HG03139 (cell line): ENCODE results near the gene ZWILCH.

Source experiments
- ATAC-seq: cut with Tn5 transposase; IDR thresholded peaks from one replicate; pipeline ENCODE4 v1.9.1; 2021; ENCODE audit not compliant: unreplicated experiment

ZWILCH gene

DNA sequence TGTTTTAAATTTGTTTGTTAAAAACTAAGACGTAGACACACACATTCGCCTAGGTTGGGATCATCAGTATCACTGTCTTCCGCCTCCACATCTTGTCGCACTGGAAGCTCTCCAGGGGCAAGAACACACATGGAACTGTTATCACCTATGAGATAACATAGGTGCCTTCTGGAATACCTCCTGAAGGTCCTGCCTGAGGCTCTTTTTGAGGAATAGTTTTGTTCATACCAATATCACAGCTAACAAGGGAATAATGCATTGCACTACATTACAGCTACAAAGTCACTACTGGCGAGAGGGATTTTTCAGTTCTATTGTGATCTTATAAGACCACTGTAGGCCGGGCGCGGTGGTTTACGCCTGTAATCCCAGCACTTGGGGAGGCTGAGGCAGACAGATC is 29.9 kb downstream of the ZWILCH start:
- ATAC-seq: no peak

DNA sequence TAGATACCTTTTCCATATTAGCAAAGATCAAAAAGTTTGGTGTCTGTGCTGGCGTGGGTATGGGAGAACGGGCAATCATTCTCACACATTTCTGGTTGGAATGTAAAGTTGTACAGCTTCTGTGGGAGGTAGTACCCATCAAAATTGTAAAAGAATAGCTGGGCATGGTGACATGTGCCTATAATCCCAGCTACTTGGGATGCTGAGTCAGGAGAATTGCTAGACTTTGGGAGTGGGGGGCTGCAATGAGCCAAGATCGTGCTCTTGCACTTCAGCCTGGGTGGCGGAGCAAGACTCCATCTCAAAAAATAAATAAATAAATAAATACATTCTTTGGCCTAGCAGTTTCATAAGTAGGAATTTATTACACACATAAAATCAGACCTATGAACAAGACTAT is 37.8 kb downstream of the ZWILCH start:
- ATAC-seq: no peak

DNA sequence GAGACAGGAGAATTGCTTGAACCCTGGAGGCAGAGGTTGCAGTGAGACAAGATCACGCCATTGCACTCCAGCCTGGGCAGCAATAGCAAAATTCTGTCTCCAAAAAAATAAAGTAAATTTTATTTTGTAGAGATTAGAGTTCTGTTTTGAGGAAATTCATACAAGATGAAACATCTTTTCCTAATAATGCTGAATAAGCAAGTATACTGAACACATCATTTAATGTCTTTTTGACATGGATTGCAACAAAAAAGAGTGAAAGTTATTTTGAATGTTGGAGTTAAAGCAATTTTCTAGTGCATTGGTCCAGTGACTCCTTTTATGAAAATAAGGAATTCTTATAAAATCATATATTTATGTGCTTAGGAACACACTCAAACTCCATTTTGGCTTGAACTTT is 40.1 kb downstream of the ZWILCH start:
- no peak for ATAC-seq

DNA sequence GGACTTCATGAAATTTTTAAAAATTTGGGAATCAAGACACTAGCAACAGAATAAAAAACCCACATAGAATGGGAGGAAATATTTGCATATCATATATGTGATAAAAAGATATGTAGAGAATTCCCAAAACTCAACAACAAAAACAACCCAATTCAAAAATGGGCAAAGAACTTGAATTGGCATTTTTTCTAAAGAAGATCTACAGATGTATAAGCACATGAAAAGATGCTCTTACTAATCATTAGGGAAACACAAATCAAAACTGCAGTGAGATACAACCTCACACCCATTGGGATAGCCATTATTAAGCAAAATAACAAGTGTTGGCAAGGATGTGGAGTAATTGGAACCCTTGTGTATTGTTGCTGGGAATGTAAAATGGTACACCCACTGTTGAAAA is 50.6 kb downstream of the ZWILCH start:
- no peak for ATAC-seq

DNA sequence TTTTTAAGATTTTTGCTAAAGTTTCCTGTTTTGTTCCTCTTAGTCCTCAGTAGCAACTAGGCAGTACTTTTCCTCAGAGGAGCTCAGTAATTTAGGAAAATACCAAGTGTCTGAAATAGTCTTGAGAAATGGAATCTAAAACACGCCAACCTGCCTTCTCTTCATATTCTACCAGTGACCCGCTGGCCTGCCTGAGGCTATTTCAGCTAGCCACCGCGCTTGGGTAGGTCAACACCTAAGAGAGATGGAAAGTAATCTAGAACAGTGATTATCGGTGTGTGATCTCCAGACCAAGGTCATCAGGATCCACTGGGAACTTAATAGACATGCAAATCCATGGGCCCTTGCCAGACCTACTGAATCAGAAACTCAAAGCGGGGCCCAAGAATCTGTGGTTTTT is 53.1 kb downstream of the ZWILCH start:
- no peak for ATAC-seq

DNA sequence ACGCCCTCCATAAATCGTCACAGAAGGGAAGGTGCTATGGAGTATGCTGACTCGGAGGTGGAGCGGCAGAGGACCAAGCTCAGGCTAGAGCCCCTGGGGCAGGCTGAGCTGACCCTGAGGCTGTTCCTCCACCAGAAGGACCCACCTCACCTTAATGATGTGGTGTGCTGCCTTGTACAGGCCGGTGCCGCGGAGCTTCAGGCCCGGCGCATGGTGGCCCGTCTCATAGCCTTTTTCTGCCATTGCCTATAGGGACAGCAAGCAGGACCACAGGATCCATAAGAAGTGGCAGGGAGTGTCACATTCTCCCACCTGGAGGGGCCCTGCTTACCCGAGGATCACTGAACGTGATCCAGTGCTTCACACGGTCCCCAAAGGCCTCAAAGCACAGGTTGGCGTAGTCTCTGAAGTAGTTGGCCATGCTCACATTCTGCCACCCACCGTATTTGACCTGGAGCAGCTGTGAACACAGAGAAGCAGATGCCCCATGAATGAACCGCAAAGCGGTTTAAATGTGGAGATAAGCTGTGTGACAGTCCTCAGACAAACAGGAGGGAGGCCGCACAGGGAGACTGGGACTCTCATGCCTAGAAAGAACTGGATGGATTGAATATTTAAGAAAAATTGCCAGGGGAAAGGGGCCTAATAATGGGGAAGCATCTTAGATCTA is 55.9 kb downstream of the ZWILCH start:
- ATAC-seq: no peak

DNA sequence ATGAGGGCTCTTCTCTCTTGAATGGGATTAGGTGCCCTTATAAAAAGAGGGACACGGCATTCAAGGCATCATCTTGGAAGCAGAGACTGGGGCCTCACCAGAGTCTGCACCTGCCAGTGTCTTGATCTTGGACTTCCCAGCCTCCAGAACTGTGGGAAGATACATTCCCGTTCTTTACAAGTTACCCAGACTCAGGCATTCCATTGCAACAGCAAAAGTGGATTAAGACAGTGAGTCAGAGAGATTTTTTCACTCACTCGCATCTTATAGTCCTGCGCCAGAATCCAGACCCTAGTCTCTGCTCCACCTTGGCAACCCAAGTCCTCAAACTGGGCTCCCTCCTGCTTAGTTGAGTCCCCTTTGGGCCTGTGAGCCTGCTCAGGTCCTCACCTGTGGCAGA is 58.0 kb downstream of the ZWILCH start:
- ATAC-seq: no peak

DNA sequence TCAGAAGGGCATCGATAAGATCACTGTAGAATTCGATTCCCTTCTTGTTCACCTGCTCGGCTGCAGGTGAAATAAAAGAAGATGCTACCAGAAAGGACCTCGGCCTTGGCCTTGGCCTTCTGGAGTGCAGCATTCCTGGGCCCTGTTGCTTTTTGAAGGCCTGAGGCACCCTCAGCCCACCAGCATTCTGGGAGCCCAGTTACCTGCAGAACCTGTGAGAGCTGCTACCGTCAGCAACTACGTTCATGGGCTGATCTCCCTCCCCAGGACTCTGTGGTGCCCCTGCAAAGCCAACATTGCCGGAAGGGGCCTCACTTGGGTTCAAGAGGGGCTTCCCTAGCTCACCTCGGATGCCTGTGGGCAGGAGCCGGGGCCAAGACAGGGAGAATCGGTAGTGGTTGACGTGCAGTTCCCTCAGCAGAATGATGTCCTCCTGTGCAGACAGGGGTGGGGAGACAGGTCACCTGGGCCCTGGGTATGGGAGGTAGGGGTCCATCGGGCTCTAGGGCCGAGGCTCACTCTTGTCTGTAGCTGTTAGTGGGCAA is 58.5 kb downstream of the ZWILCH start:
- no peak for ATAC-seq

DNA sequence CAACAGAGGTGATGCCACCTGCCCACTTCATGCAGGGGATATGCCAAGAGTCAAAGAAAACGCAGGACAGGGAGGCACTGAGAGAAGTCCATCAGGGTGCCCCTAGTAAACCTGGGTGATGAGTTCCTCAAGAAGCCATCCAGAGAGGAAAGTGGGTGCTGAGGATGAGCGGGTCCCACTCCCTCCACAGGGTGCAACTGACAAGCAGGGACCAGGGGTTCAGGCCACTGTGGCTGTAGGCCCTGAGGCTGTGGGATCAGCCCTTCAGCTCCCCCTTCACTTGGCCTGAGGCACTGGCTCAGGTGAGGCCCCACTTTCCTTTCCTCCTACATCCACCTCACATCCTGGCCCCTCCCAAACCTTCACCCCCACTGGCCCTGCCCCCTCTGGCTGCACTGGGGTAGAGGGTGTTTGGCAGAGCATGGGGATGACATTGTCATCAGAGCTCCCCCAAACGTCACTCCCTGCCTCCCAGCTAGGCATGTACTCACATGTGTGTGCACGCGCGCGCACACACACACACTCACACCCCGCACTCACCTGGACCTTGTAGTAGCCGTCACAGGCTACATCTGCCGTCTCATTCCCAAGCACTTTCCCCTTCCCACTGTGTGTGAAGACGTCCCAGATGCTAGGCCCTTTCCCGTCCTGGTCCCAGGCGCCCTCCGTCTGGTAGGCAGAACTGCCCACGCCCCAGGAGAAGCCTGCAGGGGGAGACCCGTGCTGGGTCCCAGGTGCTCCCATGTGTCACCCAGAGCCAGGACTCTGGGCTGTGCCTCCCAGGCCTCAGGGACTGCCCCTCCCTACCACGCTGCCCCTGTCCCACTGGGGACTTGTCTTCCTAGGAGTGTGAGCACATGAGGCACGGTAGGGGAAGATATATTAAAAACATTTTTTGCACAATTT is 59.3 kb downstream of the ZWILCH start:
- no peak for ATAC-seq

DNA sequence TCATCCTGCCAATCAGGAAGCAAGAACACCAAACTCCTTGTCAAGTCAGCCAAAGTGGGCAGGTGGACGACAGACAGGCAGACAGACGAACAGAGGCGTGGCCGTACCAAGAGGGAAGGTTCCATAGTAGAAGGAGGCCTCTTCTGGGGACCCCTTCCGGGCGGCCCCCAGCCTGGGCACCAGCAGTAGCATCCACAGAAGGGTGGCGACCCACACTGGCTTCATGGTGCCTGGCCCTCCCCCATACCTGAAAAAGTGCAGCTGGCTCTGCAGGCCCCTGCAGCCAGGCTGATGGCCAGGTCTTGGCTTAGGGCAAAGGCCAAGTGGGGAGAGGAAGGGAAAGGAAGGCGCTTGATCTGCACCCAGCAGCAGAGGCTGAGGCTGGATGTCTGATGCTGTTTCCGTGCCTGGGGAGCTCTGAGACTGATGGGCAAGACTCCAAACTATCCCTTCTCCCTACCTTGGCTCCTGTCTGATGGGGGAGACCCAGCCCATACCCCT is 60.1 kb downstream of the ZWILCH start:
- ATAC-seq: no peak

DNA sequence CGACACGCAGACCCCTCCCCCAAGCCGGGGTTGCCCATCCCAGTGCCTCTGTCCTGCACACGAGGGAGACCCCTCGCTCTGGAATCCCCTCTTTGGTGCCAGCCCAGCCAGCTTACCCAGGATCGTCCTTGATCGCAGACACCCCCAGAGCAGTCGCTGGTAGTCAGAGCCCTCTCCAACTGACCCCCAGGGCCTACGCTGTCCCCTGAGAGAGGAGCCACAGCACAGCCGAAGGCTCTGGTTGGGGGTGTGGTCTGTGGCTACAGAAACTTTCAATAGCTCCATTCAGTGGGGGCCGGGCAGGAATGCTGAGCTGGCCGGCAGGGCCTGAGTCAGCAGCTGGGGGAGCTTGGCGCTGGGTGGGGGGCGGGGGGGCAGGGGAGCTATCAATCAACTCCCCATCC is 60.6 kb downstream of the ZWILCH start, which contains the start of gene LCTL:
LCTL (minus strand) TSS at position 258 of the 404 bp plus-strand sequence. CDS start 633 bp downstream, outside the sequence.
- ATAC-seq: no peak

DNA sequence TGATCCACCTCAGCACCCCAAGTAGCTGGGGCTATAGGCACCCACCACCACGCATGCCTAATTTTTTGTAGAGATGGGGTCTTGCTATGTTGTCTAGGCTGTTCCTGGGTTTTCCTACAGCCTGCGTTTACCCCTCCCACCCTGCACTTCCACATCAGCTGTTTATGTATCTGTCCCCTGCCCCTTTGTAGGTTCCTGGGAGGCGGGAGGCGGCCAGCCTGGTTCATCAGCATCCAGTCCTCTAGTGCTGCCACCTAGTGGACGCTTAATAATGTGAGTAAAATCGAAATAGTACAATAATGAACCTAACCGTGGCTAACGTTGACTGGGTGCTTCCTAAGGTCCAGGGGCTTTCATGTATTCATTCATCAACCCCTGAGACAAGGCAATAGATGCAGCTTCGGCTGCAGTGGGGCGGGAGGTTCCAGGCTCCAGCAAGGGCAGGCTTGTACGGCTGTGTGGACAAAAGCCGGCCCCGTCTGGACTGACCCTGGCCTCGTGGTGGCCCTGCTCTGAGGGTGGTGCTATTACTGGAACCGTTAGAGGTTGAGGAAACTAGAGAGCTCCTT is 61.9 kb downstream of the ZWILCH start:
- no peak for ATAC-seq

DNA sequence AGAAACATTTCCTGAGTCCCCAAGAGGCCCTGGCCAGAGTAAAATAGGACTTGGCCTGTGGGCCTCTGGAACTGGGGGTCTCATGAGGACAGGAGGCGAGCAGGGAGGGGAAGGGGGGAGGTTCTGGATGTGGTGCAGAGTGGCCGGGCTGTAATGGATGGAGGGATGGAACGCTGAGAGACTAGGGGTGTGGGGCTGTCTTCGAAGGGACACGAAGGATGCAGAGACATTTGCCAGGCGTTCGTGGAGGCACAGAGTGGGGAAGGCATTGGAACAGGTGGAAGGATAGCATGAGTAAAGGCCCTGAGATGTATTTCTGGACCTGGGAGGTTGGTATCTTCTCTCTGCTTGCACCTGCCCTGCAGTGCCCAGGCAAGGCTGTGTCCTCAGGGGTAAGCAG is 62.8 kb downstream of the ZWILCH start:
- ATAC-seq: no peak

DNA sequence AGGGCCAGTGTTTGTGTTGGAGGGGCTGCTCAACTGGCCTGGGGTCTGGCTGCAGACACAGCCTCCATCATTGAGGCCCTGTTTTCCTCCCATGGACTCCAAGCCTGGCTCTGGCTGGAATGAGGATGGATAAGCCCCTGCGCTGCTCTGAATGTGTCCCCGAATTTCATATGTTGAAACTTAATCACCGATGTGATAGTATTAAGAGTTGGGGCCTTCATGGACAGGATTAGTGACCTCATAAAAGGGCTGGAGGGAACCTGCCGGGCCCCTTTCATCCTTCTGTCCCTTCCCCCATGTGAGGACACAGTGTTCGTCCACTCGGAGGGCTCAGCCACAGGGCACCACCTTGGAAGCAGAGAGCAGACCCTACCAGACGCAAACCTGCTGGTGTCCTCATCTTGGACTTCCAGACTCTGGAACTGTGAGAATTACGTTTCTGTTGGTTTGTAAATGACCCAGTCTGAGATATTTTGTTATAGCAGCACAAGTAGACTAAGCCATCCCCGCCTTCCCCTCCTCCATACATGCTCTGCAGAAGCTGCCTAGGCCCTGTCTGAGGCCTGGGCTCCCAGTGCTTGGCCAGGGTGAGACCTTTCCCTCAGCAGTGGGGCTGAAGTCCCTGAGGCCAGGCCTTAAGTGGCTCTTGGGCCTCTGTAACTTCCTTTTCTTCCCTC is 64.5 kb downstream of the ZWILCH start:
- ATAC-seq: no peak

DNA sequence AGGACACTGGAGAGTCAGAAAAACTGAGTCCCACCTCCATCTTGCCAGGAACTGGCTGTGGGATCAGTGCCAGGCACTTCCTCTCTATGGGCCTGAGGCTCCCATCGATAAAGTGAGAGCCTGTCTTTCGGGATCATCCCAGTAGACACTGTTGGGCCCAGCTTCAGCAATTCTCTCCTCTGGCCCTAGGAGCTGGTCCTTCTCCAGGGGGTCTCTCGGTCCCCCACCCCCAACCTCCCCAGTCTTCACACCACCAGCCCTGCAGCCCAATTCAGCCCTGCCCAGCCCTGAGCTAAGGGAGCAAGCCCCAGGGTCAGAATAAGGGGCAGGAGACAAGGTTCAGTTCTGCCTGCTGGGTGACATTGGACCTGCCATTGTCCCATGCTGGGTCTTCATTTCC is 65.2 kb downstream of the ZWILCH start:
- no peak for ATAC-seq

DNA sequence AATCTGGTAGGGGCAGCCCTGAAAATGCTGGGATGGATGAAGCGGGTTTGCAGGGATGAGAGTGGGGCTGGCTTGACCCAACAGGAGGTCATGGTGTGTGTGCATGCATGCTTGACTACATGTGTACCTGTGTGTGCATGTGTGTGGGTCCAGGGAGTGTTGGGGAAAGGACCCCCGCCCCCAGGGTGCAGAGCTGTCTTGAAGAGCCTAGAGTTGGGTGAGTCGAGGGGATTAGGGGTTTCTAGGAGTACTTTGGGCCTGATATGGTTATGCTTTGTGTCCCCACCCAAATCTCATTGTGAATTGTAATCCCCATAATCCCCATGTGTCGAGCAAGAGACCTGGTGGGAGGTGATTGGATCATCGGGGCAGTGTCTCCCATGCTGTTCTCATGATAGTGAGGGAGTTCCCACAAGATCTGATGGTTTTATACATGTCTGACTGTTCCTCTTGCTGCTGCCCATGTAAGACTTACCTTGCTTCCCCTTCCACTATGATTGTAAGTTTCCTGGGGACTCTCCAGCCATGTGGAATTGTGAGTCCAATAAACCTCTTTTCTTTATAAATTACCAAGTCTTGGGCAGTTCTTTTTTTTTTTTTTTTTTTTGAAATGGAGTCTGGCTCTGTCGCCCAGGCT is 65.8 kb downstream of the ZWILCH start:
- ATAC-seq: no peak

DNA sequence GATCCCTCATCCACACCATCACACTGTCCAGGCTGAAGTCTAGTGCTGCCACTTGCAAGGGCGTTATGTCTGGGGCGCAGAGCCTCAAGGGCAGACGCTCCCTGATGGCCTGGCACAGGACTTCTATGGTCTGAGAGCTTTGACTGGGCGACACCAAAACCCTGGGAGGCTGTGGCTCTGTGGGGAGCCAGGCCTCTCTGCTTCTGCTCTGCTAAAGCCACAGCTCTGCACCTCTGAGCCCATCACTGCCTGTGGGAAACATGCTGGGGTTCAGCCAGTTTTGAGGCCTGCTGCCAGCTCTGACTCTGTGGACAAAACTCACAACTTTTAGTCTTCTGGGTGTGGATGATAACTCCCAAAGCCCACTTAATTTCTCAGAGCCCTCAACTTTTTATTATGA is 67.0 kb downstream of the ZWILCH start:
- ATAC-seq: no peak

DNA sequence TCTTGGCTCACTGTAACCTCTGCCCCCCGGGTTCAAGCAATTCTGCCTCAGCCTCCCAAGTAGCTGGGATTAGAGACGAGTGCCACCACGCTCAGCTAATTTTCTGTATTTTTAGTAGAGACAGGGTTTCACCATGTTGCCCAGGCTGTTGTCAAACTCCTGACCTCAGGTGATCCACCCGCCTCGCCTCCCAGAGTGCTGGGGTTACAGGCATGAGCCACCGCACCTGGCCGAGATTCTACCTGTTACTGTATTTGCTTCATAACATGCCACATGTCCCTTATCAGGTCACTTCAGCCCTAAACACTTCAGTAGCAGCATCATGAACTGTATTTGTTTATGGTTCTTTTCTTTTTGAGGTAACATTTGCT is 68.2 kb downstream of the ZWILCH start:
- ATAC-seq: no peak

DNA sequence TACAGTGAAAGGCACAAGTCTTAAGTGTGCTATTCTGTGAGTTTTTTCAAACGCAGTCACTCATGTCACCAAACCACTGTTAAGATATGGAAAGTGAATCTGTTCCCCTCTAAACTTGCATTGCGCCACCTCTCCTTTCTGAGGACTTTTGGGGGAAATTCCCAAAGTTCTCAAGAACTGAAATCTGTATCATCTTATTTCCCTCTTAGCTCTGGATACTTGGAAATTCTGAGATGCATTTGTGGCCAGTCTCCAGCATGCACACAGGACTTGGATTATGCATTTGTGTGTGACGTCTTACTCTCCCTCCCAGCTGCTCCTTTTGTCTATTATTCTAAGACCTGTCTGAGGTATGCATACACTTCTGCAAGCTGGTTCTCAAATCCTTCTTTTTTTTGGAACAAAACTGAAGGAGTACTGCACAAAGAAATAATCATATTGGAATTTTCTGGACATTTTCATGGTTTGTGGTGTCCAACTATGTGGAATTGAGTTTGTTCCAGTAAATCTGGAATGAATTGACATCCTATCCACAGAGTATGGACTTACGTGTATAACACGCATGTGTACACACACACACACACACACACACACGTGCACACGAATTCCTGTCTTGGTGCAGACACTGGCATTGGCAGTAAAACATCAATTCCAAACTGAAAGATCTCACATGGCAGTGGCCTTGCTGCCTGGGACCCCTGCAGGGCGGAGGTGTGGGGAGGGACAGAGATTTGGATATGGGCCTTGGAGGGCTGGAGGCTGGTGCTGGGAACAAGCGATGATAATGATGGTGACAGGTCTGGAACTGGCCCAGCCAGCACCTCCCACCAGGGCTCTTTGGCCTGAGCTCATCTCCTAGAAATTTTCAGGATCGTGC is 68.8 kb downstream of the ZWILCH start:
- no peak for ATAC-seq

DNA sequence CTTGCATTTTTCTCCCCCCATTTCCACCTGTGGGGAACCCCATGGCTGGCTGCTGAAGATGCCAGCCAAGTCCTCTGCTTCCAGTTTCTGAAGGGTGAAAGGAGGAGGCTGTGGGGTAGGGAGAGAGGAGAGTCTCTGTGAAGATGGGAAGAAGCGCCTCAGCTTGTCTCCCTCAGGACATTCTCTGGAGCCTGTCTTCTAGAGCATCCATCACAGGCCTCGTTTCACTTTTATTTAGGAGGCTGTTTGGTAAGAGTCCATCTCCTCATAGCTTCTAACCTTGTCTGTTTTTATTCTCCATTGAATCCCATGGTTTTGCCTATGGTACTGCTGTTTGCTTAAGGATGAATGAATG is 69.4 kb downstream of the ZWILCH start:
- ATAC-seq: no peak
